SK-N-SH (cell line): ENCODE measurements around the gene PHF21B.

Experiments
- CHD2 ChIP-seq: fragments of 150-350 bp; IDR thresholded peaks from 2 replicates; pipeline ENCODE4 v1.6.1; 2018; ENCODE audit warnings: low read length; ENCODE audit not compliant: partially characterized antibody
- EP300 ChIP-seq, 2 experiments: IDR thresholded peaks; 2 replicates each; pipeline versions ENCODE4 v1.4.0 to v1.6.1; 2012; ENCODE audit warnings: borderline replicate concordance in 1 of 2, low read depth in 1 of 2, low read length in 1 of 2
- GABPA ChIP-seq: IDR thresholded peaks from 2 replicates; pipeline ENCODE4 v1.4.0; 2012; ENCODE audit warnings: low read depth, mild to moderate bottlenecking
- JUND ChIP-seq: IDR thresholded peaks from 2 replicates; pipeline ENCODE4 v1.4.0; 2012
- POLR2AphosphoS5 ChIP-seq: IDR thresholded peaks from 2 replicates; pipeline ENCODE4 v1.6.1; 2012; ENCODE audit warnings: low read depth, low read length
- RCOR1 ChIP-seq: fragments of 150-350 bp; IDR thresholded peaks from 2 replicates; pipeline ENCODE4 v1.6.1; 2017; ENCODE audit warnings: antibody characterized with exemption, low read length
- SMC3 ChIP-seq: IDR thresholded peaks from 2 replicates; pipeline ENCODE4 v1.6.1; 2012; ENCODE audit warnings: low read depth, low read length, improper control_type of control experiment
- TF ChIP-seq, protein P1 (sequence below): fragments of 200-600 bp; sonication (generic); IDR thresholded peaks from 2 replicates; pipeline ENCODE4 v1.6.1; 2017; ENCODE audit warnings: antibody characterized with exemption, mild to moderate bottlenecking, moderate library complexity
- TF ChIP-seq, protein P2 (sequence below): fragments of 150-350 bp; IDR thresholded peaks from 2 replicates; pipeline ENCODE4 v1.6.1; 2017; ENCODE audit warnings: antibody characterized with exemption, low read length, low read depth, borderline replicate concordance
- TF ChIP-seq, protein P3 (sequence below): IDR thresholded peaks from 2 replicates; pipeline ENCODE4 v1.4.0; 2012; ENCODE audit warnings: low read depth, borderline replicate concordance
- TF ChIP-seq, protein P4 (sequence below): IDR thresholded peaks from 2 replicates; pipeline ENCODE4 v1.4.0; 2012; ENCODE audit warnings: low read depth

DNA sequence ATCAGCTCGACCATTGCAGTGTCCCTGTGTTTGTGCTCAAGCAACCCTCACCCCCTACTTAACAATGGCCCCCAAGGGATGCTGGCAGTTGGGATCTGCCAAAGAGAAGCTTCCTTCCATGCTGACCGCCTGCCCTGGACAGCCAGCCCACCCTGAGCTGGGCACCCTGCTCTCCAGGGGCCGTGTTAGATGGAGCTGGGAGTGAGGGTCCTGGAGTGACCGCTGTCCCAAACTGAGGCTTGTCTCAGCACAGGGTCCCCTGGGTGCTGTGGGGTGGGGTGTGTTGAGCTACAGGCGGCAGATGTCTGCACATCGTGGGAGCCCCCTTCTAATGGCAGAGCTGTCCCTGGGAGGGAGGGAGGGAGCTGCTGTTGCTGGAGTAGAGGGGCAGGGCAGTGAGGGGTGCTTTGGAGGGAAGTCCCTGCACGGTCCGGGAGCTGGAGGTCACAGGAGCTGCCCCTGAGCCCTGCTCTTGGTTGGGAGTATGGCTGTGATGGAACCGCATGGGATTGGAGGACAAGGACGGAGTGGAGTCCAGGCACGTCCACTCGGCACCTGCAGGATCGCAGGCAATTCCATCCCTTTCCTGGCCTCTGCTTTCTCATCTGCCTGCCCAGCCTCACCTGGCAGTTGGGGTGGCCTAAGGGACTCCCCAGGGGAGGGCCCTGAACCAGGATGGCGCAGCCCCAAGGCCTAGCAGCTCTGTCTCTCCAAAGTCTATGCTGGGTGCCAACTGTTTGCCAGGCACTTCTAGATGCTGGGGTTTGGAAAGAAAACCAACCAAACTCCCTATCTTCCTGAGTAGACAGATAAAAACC lies 131.1 kb downstream of the PHF21B start:
- TF ChIP-seq EP300 (IDR thresholded peaks at IDR 0.05; ENCODE audit: borderline replicate concordance in 1 of 2, low read depth in 1 of 2, low read length in 1 of 2): no peak
- TF ChIP-seq, protein P1, sequence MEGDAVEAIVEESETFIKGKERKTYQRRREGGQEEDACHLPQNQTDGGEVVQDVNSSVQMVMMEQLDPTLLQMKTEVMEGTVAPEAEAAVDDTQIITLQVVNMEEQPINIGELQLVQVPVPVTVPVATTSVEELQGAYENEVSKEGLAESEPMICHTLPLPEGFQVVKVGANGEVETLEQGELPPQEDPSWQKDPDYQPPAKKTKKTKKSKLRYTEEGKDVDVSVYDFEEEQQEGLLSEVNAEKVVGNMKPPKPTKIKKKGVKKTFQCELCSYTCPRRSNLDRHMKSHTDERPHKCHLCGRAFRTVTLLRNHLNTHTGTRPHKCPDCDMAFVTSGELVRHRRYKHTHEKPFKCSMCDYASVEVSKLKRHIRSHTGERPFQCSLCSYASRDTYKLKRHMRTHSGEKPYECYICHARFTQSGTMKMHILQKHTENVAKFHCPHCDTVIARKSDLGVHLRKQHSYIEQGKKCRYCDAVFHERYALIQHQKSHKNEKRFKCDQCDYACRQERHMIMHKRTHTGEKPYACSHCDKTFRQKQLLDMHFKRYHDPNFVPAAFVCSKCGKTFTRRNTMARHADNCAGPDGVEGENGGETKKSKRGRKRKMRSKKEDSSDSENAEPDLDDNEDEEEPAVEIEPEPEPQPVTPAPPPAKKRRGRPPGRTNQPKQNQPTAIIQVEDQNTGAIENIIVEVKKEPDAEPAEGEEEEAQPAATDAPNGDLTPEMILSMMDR: no peak
- TF ChIP-seq, protein P2, sequence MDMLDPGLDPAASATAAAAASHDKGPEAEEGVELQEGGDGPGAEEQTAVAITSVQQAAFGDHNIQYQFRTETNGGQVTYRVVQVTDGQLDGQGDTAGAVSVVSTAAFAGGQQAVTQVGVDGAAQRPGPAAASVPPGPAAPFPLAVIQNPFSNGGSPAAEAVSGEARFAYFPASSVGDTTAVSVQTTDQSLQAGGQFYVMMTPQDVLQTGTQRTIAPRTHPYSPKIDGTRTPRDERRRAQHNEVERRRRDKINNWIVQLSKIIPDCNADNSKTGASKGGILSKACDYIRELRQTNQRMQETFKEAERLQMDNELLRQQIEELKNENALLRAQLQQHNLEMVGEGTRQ: no peak
- TF ChIP-seq, protein P3, sequence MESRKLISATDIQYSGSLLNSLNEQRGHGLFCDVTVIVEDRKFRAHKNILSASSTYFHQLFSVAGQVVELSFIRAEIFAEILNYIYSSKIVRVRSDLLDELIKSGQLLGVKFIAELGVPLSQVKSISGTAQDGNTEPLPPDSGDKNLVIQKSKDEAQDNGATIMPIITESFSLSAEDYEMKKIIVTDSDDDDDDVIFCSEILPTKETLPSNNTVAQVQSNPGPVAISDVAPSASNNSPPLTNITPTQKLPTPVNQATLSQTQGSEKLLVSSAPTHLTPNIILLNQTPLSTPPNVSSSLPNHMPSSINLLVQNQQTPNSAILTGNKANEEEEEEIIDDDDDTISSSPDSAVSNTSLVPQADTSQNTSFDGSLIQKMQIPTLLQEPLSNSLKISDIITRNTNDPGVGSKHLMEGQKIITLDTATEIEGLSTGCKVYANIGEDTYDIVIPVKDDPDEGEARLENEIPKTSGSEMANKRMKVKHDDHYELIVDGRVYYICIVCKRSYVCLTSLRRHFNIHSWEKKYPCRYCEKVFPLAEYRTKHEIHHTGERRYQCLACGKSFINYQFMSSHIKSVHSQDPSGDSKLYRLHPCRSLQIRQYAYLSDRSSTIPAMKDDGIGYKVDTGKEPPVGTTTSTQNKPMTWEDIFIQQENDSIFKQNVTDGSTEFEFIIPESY: no peak
- no peak for TF ChIP-seq GABPA
- no peak for TF ChIP-seq JUND
- no peak for TF ChIP-seq CHD2
- TF ChIP-seq, protein P4, sequence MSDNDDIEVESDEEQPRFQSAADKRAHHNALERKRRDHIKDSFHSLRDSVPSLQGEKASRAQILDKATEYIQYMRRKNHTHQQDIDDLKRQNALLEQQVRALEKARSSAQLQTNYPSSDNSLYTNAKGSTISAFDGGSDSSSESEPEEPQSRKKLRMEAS: no peak
- no peak for TF ChIP-seq POLR2AphosphoS5
- no peak for TF ChIP-seq RCOR1
- no peak for TF ChIP-seq SMC3
